ENCODE measurements around the gene TIPARP. TPM values are rescaled to one million over a fixed set of nuclear protein-coding genes. Genes with fewer than 3 reads are reported as not detected.

TIPARP gene
- total RNA-seq, 1 experiment from 2014 or later, result 116 TPM

DNA sequence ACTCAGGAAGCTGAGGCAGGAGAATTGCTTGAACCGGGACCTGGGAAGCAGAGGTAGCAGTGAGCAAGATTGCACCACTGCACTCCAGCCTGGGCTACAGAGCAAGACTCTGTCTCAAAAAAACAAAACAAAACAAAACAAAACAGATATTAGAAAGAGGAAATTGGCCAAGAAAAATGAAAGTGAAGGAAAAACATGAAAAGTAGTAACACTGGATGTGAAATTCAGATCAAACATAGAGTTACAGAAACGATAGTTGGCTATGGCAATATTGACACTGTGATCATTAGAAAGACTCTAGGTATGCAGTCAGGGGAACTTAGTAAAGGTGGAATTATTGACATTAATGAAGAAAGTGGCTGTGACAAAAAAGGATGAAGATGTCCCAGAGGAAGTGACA, 13.2 kb upstream of the TIPARP start:
- H3K4me3 ChIP-seq (ENCODE audit: low read depth, low read length, poor library complexity, severe bottlenecking), result no peak overlapping the region
- intact Hi-C loops (cut with micrococcal nuclease; ENCODE audit: unreplicated experiment), result no loop called here
- DNase-seq (ENCODE audit: low spot score), result no peak
- H3K27ac ChIP-seq (ENCODE audit: low read depth, low read length, poor library complexity, severe bottlenecking), result no peak overlapping the region
- ChIA-PET POLR2A (ENCODE audit: low non-redundant PET) (no interaction called here), CTCF (no interaction called here)
- TF ChIP-seq EZH2 (IDR thresholded peaks at IDR 0.05; ENCODE audit: borderline replicate concordance, low read depth, low read length, poor library complexity, severe bottlenecking), result no peak
- TF ChIP-seq, protein P1, sequence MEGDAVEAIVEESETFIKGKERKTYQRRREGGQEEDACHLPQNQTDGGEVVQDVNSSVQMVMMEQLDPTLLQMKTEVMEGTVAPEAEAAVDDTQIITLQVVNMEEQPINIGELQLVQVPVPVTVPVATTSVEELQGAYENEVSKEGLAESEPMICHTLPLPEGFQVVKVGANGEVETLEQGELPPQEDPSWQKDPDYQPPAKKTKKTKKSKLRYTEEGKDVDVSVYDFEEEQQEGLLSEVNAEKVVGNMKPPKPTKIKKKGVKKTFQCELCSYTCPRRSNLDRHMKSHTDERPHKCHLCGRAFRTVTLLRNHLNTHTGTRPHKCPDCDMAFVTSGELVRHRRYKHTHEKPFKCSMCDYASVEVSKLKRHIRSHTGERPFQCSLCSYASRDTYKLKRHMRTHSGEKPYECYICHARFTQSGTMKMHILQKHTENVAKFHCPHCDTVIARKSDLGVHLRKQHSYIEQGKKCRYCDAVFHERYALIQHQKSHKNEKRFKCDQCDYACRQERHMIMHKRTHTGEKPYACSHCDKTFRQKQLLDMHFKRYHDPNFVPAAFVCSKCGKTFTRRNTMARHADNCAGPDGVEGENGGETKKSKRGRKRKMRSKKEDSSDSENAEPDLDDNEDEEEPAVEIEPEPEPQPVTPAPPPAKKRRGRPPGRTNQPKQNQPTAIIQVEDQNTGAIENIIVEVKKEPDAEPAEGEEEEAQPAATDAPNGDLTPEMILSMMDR (conservative IDR thresholded peaks at IDR 0.05; ENCODE audit: low read depth, low read length), result no peak
- H3K36me3 ChIP-seq (ENCODE audit: insufficient read depth, low read length, poor library complexity, severe bottlenecking), result no peaks in the 10 kb centered on the region
- H3K4me1 ChIP-seq (ENCODE audit: insufficient read depth, low read length, poor library complexity, severe bottlenecking), result peaks cover 8% of the 10 kb centered on the region
- no peaks in the 10 kb centered on the region for H3K9me3 ChIP-seq (ENCODE audit: low read depth, low read length, poor library complexity, severe bottlenecking)
- BruUV-seq (replicated peaks), result no TSS peak
- no peaks in the 10 kb centered on the region for H3K27me3 ChIP-seq (replicated peaks; ENCODE audit: insufficient read depth, low read depth, low read length, poor library complexity)

DNA sequence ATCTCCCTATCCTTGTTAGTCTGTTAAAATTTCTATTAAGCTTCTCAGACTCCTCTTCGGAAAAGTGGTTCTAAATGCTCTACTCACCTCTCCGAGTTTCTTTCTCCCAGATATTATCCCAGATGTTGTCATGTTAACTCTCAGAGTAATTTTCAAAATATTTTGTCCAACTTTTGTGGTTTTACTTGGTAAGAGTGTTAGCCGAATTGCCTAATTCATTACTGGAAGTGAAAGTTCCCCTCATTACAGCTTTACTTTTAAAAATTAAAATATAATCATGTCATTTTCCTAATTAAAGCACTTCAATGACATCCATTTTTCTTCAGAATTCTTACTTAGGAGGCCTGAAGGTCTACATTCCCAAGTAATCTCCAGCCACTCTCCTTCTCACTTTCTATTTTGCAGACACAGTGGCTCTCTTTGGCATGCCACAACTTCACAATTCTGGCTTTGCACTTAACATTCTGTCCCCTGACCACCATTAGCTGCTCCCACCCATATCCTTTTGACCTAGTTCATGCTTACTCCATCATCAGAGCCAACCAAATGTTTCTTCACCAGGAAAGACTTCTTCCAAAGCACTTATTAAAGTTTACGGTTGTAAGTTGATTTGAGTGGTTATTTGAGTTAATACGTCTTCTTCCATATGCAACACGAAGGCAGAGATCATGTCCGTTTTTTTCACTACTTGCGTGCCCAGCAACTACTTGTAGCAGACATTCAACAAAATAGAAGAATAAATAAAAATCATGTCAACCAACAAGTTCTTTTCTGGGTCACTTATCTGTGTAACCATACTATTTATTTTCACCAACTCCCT, 10.2 kb upstream of the TIPARP start:
- Histone ChIP-seq H3K27ac (ENCODE audit: low read depth, low read length, poor library complexity, severe bottlenecking) (no peak overlapping the region), H3K4me1 (ENCODE audit: insufficient read depth, low read length, poor library complexity, severe bottlenecking) (peaks cover 29% of the 10 kb centered on the region), H3K27me3 (replicated peaks; ENCODE audit: insufficient read depth, low read depth, low read length, poor library complexity) (no peaks in the 10 kb centered on the region), H3K36me3 (ENCODE audit: insufficient read depth, low read length, poor library complexity, severe bottlenecking) (no peaks in the 10 kb centered on the region), H3K9me3 (ENCODE audit: low read depth, low read length, poor library complexity, severe bottlenecking) (no peaks in the 10 kb centered on the region), H3K4me3 (ENCODE audit: low read depth, low read length, poor library complexity, severe bottlenecking) (no peak overlapping the region)
- no TSS peak for BruUV-seq (replicated peaks)
- no peak for TF ChIP-seq EZH2 (IDR thresholded peaks at IDR 0.05; ENCODE audit: borderline replicate concordance, low read depth, low read length, poor library complexity, severe bottlenecking)
- TF ChIP-seq, protein P1 (conservative IDR thresholded peaks at IDR 0.05; ENCODE audit: low read depth, low read length), result no peak
- POLR2A ChIA-PET (ENCODE audit: low non-redundant PET), result no interaction called here
- no peak for DNase-seq (ENCODE audit: low spot score)
- CTCF ChIA-PET, result no interaction called here
- intact Hi-C loops (cut with micrococcal nuclease; ENCODE audit: unreplicated experiment), result no loop called here

DNA sequence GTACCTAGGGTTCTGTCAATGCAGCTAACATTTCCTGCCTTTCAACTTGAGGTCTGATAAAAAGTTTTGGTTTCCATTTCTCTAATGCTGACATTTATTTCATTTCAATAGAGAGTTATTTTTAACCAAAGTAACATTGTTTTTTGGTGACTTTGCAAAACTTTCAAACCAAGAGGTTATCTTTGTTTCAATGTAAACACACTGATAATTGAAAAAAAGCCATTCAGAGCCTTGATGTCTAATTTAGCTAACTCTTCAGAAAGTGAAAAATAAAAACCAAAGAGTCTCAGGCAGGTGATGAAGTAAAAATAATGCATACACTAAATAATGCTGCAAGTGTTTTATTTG, 9.6 kb upstream of the TIPARP start:
- CTCF ChIA-PET, result no interaction called here
- POLR2A ChIA-PET (ENCODE audit: low non-redundant PET), result no interaction called here
- BruUV-seq (replicated peaks), result no TSS peak
- no peaks in the 10 kb centered on the region for H3K27me3 ChIP-seq (replicated peaks; ENCODE audit: insufficient read depth, low read depth, low read length, poor library complexity)
- H3K4me1 ChIP-seq (ENCODE audit: insufficient read depth, low read length, poor library complexity, severe bottlenecking), result peaks cover 29% of the 10 kb centered on the region
- no peak overlapping the region for H3K4me3 ChIP-seq (ENCODE audit: low read depth, low read length, poor library complexity, severe bottlenecking)
- H3K9me3 ChIP-seq (ENCODE audit: low read depth, low read length, poor library complexity, severe bottlenecking), result no peaks in the 10 kb centered on the region
- no peaks in the 10 kb centered on the region for H3K36me3 ChIP-seq (ENCODE audit: insufficient read depth, low read length, poor library complexity, severe bottlenecking)
- DNase-seq (ENCODE audit: low spot score), result no peak
- TF ChIP-seq, protein P1 (conservative IDR thresholded peaks at IDR 0.05; ENCODE audit: low read depth, low read length), result no peak
- TF ChIP-seq EZH2 (IDR thresholded peaks at IDR 0.05; ENCODE audit: borderline replicate concordance, low read depth, low read length, poor library complexity, severe bottlenecking), result no peak
- intact Hi-C loops (cut with micrococcal nuclease; ENCODE audit: unreplicated experiment), result no loop called here
- no peak overlapping the region for H3K27ac ChIP-seq (ENCODE audit: low read depth, low read length, poor library complexity, severe bottlenecking)

Data from A673 (cell line).